A549 (cell line): ENCODE results near the gene CACNA1F. TPM values are rescaled to one million over a fixed set of nuclear protein-coding genes. Genes with fewer than 3 reads are reported as not detected.
"Not testable (repeated sequence)": the region's sequence is repeated elsewhere in the genome, so short reads cannot be mapped to it uniquely, and the experiment has no call there.

ENCODE experiments used
- ATAC-seq, 2 experiments: fragments of 200-7000 bp in 1 of 2; fragments of >200 bp in 1 of 2; cut with Nextera tagmentation in 1 of 2; cut with Tn5 transposase in 1 of 2; 3 replicates each; pipeline versions ENCODE4 v1.8.0 to v1.9.1; 2018 to 2020; ENCODE audit warnings: mild to moderate bottlenecking in 1 of 2, moderate library complexity in 1 of 2
- CTCF ChIA-PET: fragments of 300-600 bp; sonication (Branson Sonifier 250); formaldehyde crosslinking; extraction: SDS; loops from one replicate; lab custom pipeline; 2021; ENCODE audit warnings: antibody characterized with exemption, inconsistent platforms; lab: Yijun Ruan, JAX
- POLR2A ChIA-PET: fragments of 350-600 bp; formaldehyde crosslinking; extraction: SDS; loops from one replicate; lab custom pipeline; 2021; ENCODE audit warnings: antibody characterized with exemption, inconsistent platforms; lab: Yijun Ruan, JAX
- DNase-seq, 2 experiments: peaks; one replicate each; pipeline versions ENCODE4 v3.0.0 to v3.0.0-alpha.2; 2011 to 2016; ENCODE audit warnings: low read depth in 1 of 2, low spot score in 1 of 2
- FAIRE-seq: peaks from 2 replicates; lab custom pipeline; 2011; peaks lifted over from hg19 to GRCh38; lab: Jason Lieb, UNC
- H3K27ac ChIP-seq, 2 experiments: fragments of >200 bp; sonication (Bioruptor Twin); formaldehyde crosslinking; 3 replicates each; pipeline ENCODE4 v1.5.1; 2016 to 2017
- H3K4me1 ChIP-seq: fragments of >200 bp; sonication (Bioruptor Twin); formaldehyde crosslinking; 3 replicates; pipeline ENCODE4 v1.6.1; 2016
- H3K4me2 ChIP-seq: fragments of >200 bp; sonication (Bioruptor Twin); formaldehyde crosslinking; 3 replicates; pipeline ENCODE4 v1.6.1; 2016
- H3K4me3 ChIP-seq: fragments of >200 bp; sonication (Bioruptor Twin); formaldehyde crosslinking; 3 replicates; pipeline ENCODE4 v1.5.1; 2016
- H3K9me3 ChIP-seq: fragments of >200 bp; sonication (Bioruptor Twin); formaldehyde crosslinking; 3 replicates; pipeline ENCODE4 v1.6.1; 2016
- BHLHE40 ChIP-seq: IDR thresholded peaks from 2 replicates; pipeline ENCODE4 v1.6.1; 2012; ENCODE audit warnings: low read depth, low read length, inconsistent platforms
- CBX2 ChIP-seq: fragments of 200-600 bp; sonication (generic); IDR thresholded peaks from 2 replicates; pipeline ENCODE4 v1.6.1; 2016; ENCODE audit warnings: low read depth, mild to moderate bottlenecking, borderline replicate concordance
- CEBPB ChIP-seq, 2 experiments: fragments of >200 bp in 1 of 2; sonication (Bioruptor Twin) in 1 of 2; formaldehyde crosslinking in 1 of 2; IDR thresholded peaks; 2 replicates each; pipeline ENCODE4 v1.6.1; 2012 to 2016
- E2F6 ChIP-seq: IDR thresholded peaks from 2 replicates; pipeline ENCODE4 v1.6.1; 2012; ENCODE audit warnings: low read depth, borderline replicate concordance
- EHF ChIP-seq: fragments of 250-450 bp; sonication (Bioruptor Pico); IDR thresholded peaks from 2 replicates; pipeline ENCODE4 v1.5.0; 2020; ENCODE audit warnings: mild to moderate bottlenecking
- ELK1 ChIP-seq: fragments of 150-350 bp; IDR thresholded peaks from 2 replicates; pipeline ENCODE4 v1.6.1; 2014; ENCODE audit warnings: low read depth, mild to moderate bottlenecking, low read length
- EP300 ChIP-seq, 2 experiments: fragments of >200 bp; sonication (Bioruptor Twin); formaldehyde crosslinking; IDR thresholded peaks; 2 replicates in 1 of 2; 3 replicates in 1 of 2; pipeline ENCODE4 v1.6.1; 2016 to 2017
- ESRRA ChIP-seq: fragments of 150-350 bp; IDR thresholded peaks from 2 replicates; pipeline ENCODE4 v1.6.1; 2014; ENCODE audit warnings: mild to moderate bottlenecking, low read length, borderline replicate concordance
- FOXS1 ChIP-seq: fragments of 250-450 bp; sonication (Bioruptor Pico); IDR thresholded peaks from 2 replicates; pipeline ENCODE4 v1.5.0; 2020; ENCODE audit warnings: mild to moderate bottlenecking, moderate library complexity
- GATA3 ChIP-seq: IDR thresholded peaks from 2 replicates; pipeline ENCODE4 v1.6.1; 2012; ENCODE audit warnings: borderline replicate concordance
- HES2 ChIP-seq: fragments of >200 bp; sonication (Bioruptor Twin); formaldehyde crosslinking; IDR thresholded peaks from 2 replicates; pipeline ENCODE4 v1.6.1; 2016
- HOXA7 ChIP-seq: fragments of 250-450 bp; sonication (Bioruptor Pico); IDR thresholded peaks from 2 replicates; pipeline ENCODE4 v1.5.0; 2020; ENCODE audit warnings: mild to moderate bottlenecking, moderate library complexity
- HOXB5 ChIP-seq: fragments of 250-450 bp; sonication (Bioruptor Pico); IDR thresholded peaks from 2 replicates; pipeline ENCODE4 v1.5.0; 2020; ENCODE audit warnings: mild to moderate bottlenecking, moderate library complexity
- JUNB ChIP-seq: fragments of >200 bp; sonication (Bioruptor Twin); formaldehyde crosslinking; IDR thresholded peaks from 2 replicates; pipeline ENCODE4 v1.6.1; 2016
- KDM1A ChIP-seq: fragments of 200-600 bp; sonication (generic); IDR thresholded peaks from 2 replicates; pipeline ENCODE4 v1.6.1; 2016; ENCODE audit warnings: low read depth, mild to moderate bottlenecking
- MAX ChIP-seq: IDR thresholded peaks from 2 replicates; pipeline ENCODE4 v1.6.1; 2012
- MYC ChIP-seq: IDR thresholded peaks from 2 replicates; pipeline ENCODE4 v1.6.1; 2012; ENCODE audit warnings: mild to moderate bottlenecking, inconsistent platforms, low read length, improper control_type of control experiment, borderline replicate concordance
- NFE2L2 ChIP-seq: fragments of 150-350 bp; conservative IDR thresholded peaks from 2 replicates; pipeline ENCODE4 v1.6.1; 2014; ENCODE audit warnings: low read length
- NR3C1 ChIP-seq: fragments of >200 bp; sonication (Bioruptor Twin); formaldehyde crosslinking; IDR thresholded peaks from 3 replicates; pipeline ENCODE4 v1.6.1; 2017
- PBX3 ChIP-seq: IDR thresholded peaks from 2 replicates; pipeline ENCODE4 v1.6.1; 2012
- POLR2A ChIP-seq: IDR thresholded peaks from 2 replicates; pipeline ENCODE4 v1.6.1; 2012; ENCODE audit warnings: mild to moderate bottlenecking, low read length
- RNF2 ChIP-seq: fragments of 200-600 bp; sonication (generic); IDR thresholded peaks from 2 replicates; pipeline ENCODE4 v1.6.1; 2016; ENCODE audit warnings: low read depth, mild to moderate bottlenecking, antibody characterized with exemption, moderate library complexity, borderline replicate concordance
- SREBF2 ChIP-seq: fragments of 450-650 bp; IDR thresholded peaks from 2 replicates; pipeline ENCODE4 v1.6.1; 2014; ENCODE audit warnings: mild to moderate bottlenecking, moderate library complexity
- TFCP2L1 ChIP-seq: fragments of 250-450 bp; sonication (Bioruptor Pico); IDR thresholded peaks from 2 replicates; pipeline ENCODE4 v1.5.0; 2021; ENCODE audit warnings: mild to moderate bottlenecking
- TP53 ChIP-seq: fragments of 250-450 bp; sonication (Bioruptor Pico); IDR thresholded peaks from 2 replicates; pipeline ENCODE4 v1.5.0; 2021; ENCODE audit warnings: mild to moderate bottlenecking, moderate library complexity
- USF2 ChIP-seq: fragments of 450-650 bp; IDR thresholded peaks from 2 replicates; pipeline ENCODE4 v1.6.1; 2014; ENCODE audit warnings: antibody characterized with exemption
- ZC3H11A ChIP-seq: fragments of 450-650 bp; IDR thresholded peaks from 2 replicates; pipeline ENCODE4 v1.6.1; 2014; ENCODE audit warnings: antibody characterized with exemption, mild to moderate bottlenecking
- ZSCAN20 ChIP-seq: fragments of 250-450 bp; sonication (Bioruptor Pico); IDR thresholded peaks from 2 replicates; pipeline ENCODE4 v1.8.0; 2022; ENCODE audit warnings: mild to moderate bottlenecking, moderate library complexity
- WGBS: methylation state at CpG from one replicate; pipeline ENCODE4 v1.1.6; 2017; ENCODE audit errors: missing lambda C conversion rate; 5-methylcytosine and 5-hydroxymethylcytosine counted together
- polyA plus RNA-seq, 4 experiments: library from polyadenylated mRNA; depleted of rRNA in 3 of 4; stranded (reverse); fragments of >200 nt; fragmentation: RNase III in 1 of 4; extraction: RNeasy Plus Mini Kit Qiagen cat#74134 plus additional on column Dnase treatment in 1 of 4; gene quantifications; 2 replicates in 3 of 4; 3 replicates in 1 of 4; pipeline ENCODE4 v1.2.3, GENCODE V29; 2011 to 2017

Gene CACNA1F
- polyA plus RNA-seq, 2 of the 4 experiments (the other 2 are of a cell fraction): not detected

GRCh38 chrX:49174723-49175122 is 58.4 kb downstream of the CACNA1F start:
- Histone ChIP-seq H3K27ac (no peak overlapping the region), H3K9me3 (no peaks in the 10 kb centered on the region), H3K4me2 (no peak overlapping the region), H3K4me3 (no peak overlapping the region)
- ATAC-seq (no peak), DNase-seq (peak in 1 of 2 experiments; percentile 38)
- 77% methylated on average over 3 of the region's 3 CpGs for WGBS
- POLR2A ChIA-PET: no interaction called here
- CTCF ChIA-PET: interaction anchor here (1.0 kb wide), 1 partner anchor 11 kb away, joined by 3 read pairs; no protein-coding TSS in a partner anchor
- no peak for TF ChIP-seq E2F6
- TF ChIP-seq USF2: no peak
- TF ChIP-seq MYC: no peak
- no peak for TF ChIP-seq SREBF2
- TF ChIP-seq CEBPB (IDR thresholded peaks at IDR 0.05): no peak
- TF ChIP-seq ESRRA: no peak
- no peak for TF ChIP-seq ELK1
- no peak for TF ChIP-seq ZC3H11A
- TF ChIP-seq NFE2L2: no peak
- TF ChIP-seq ZSCAN20 (CRISPR knock-in tag): no peak
- no peak for TF ChIP-seq EP300 (IDR thresholded peaks at IDR 0.05)
- TF ChIP-seq KDM1A: no peak
- no peak for TF ChIP-seq EHF (CRISPR knock-in tag)
- TF ChIP-seq TFCP2L1 (CRISPR knock-in tag): no peak
- TF ChIP-seq, all 56 proteins: peak for 0
- peaks cover 31% of the 10 kb centered on the region; the same call in 2 of the 3 replicates for H3K4me1 ChIP-seq
- FAIRE-seq: no peak

GRCh38 chrX:49173544-49173943 is 59.6 kb downstream of the CACNA1F start:
- H3K9me3 ChIP-seq, ATAC-seq, DNase-seq, POLR2A ChIA-PET, FAIRE-seq: not testable (repeated sequence)
- H3K27ac ChIP-seq: peak overlapping the region in 1 of 2 experiments; percentile 96; a peak in 2 of 6 replicates
- peak overlapping the region; percentile 86; the same call in 1 of the 3 replicates for H3K4me3 ChIP-seq
- peak overlapping the region; percentile 88 for H3K4me2 ChIP-seq
- WGBS: 91% methylated on average over 8 of the region's 8 CpGs
- peaks cover 31% of the 10 kb centered on the region; the same call in 2 of the 3 replicates for H3K4me1 ChIP-seq
- CTCF ChIA-PET: interaction anchor here (0.9 kb wide), 1 partner anchor 18 kb away, joined by 4 read pairs; no protein-coding TSS in a partner anchor

- H3K4me3 ChIP-seq: peak overlapping the region; percentile 86
- ATAC-seq (peak; percentile 72 to 79), FAIRE-seq (peak; percentile 59), DNase-seq (peak in 1 of 2 experiments; percentile 72)
- ChIA-PET CTCF (interaction anchor here (0.8 to 1.2 kb wide), 2 partner anchors 9 to 13 kb away, joined by 3 to 4 read pairs; no protein-coding TSS in a partner anchor), POLR2A (interaction anchor here (0.7 to 1.8 kb wide), 4 partner anchors 9 to 19 kb away, joined by 3 to 7 read pairs (median 4); no protein-coding TSS in a partner anchor)
- WGBS: 0% methylated on average over 11 of the region's 37 CpGs
- H3K4me2 ChIP-seq: peak overlapping the region; percentile 88
- H3K9me3 ChIP-seq: no peaks in the 10 kb centered on the region
- H3K4me1 ChIP-seq: peaks cover 31% of the 10 kb centered on the region; the same call in 2 of the 3 replicates
- H3K27ac ChIP-seq: peak overlapping the region; percentile 96 to 98
- TF ChIP-seq TP53 (CRISPR knock-in tag): no peak
- TF ChIP-seq FOXS1 (CRISPR knock-in tag): no peak
- 0 out of 2 replicates have a peak, but pooled peaks have one; percentile 28 for TF ChIP-seq HOXB5 (CRISPR knock-in tag)
- no peak; the same call in 1 of the 2 replicates for TF ChIP-seq GATA3
- peak; percentile 40; the same call in 1 of the 2 replicates for TF ChIP-seq MAX
- TF ChIP-seq E2F6: peak; percentile 32; the same call in 1 of the 2 replicates
- peak; percentile 54; the same call in 1 of the 2 replicates for TF ChIP-seq PBX3
- TF ChIP-seq JUNB: no peak
- TF ChIP-seq HES2: no peak
- TF ChIP-seq POLR2A: peak; percentile 21; the same call in 1 of the 2 replicates
- no peak for TF ChIP-seq RNF2
- TF ChIP-seq EHF (CRISPR knock-in tag): 0 out of 2 replicates have a peak, but pooled peaks have one; percentile 40
- TF ChIP-seq BHLHE40: no peak
- TF ChIP-seq TFCP2L1 (CRISPR knock-in tag): no peak
- TF ChIP-seq NR3C1: no peak
- no peak for TF ChIP-seq CBX2
- TF ChIP-seq HOXA7: 0 out of 2 replicates have a peak, but pooled peaks have one; percentile 76
Observed at GRCh38 chrX:49172280-49172780, 60.8 kb downstream of the CACNA1F start.
